Kasumi-1 (cell line): ENCODE measurements around the gene NR3C2.

Source experiments
- DNase-seq, 2 experiments: peaks; one replicate each; lab custom pipeline; 2025; lab: John Stamatoyannopoulos, UW

Gene NR3C2

DNA sequence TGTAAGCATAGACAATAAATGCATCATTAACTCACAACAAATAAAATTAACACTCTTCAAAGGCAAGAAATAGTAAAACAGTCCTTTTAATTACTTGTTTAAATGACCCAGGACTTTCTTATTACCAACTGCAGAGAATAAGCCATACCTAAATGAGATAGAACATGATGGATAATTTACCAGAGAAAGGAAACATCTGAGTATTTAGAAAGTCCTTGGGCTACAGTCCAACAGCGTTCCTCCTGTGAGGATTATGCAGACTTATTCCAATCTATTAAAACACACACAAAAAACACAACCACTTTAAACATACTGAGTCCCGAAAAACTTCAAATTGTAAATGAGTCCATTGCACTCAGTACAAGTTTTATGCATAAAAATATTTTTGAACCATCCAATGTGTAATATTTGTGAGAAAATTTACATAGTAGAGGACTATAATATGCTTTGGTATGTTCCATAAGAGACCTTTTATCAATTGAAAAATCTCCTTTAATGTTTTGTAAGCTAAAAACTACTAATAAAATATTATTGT, 129.2 kb downstream of the NR3C2 start:
- DNase-seq, result no peak

- DNase-seq, result no peak
These were observed 130.7 kb downstream of the NR3C2 start for GRCh38 chr4:148311526-148311925.

DNA sequence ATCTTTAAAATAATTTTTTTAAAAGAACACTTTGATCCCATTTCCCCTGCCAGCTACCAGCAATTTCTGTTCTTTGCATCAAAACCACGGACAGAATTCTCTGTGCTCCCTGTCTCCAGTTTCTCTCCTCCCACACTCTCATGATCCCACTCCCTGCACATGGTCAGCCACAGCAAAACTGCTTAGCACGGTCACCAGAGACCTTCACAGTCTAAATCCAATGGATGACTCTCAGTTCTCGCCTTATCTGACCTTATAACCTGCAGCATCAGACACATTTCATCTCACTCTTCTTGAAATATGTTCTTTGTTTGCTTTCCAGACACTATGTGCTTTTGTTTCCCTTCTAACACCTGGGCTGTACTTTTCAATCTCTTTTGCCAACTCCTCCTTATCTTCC, 131.5 kb downstream of the NR3C2 start:
- DNase-seq, result no peak

GRCh38 chr4:148305751-148306150, 136.5 kb downstream of the NR3C2 start:
- DNase-seq, result no peak

GRCh38 chr4:148302416-148302815, 139.8 kb downstream of the NR3C2 start:
- DNase-seq, result no peak

DNA sequence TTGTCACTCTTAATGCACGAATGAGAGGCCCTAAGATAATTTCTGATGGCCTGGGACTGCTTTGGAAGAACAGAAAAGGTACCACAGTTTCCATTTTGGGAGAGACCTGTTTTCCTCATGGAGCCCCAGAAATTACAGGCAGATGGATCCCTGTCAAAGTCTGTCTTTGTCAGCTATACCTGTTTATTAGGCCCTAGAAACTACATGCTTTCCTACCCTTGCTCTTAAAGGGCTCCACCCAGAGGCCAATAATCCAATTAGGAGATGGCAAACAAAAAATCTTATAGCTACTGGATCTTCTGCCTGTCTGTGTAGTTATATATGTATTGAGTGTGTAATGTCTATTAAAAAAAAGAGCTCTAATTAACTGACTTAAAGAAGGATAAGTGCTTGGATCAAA, 141.3 kb downstream of the NR3C2 start:
- no peak for DNase-seq

DNA sequence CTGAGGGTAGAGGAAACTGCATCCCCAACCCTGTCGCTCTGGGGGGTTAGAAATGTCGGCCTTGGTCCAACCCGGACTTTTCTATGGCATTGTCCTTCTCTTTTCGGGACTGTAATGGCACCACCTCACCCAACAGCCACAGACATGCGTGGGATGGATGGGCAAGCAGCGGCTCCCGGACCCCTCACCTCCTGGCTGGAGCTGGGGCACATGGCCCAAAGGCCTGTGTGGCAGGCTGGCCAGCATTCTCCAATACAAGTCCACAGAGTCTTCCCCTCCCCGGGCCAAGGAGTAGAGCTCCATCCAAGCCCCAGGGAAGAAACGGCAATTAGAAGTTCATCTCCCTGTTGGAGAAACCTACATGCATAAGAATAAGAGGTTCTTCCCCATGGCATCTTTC, 142.9 kb downstream of the NR3C2 start:
- no peak for DNase-seq

DNA sequence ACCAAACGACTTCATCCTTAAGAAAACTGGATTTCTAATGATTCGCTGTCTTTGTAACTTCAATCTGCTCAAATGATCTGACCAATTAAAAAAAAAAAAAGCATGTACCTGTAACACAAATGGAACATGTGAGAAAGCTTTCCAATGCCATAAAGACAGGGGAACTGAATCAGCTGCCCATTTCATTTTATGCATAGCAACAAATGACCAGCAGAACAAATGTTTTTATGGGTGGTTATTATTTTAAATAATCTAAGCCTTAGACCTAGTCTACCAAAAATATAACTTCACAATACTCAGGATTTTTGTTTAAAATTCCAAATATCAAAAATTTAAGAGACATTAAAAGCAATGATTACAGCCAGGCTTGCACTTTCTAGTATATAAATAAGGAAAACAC, 145.7 kb downstream of the NR3C2 start:
- DNase-seq, result no peak

GRCh38 chr4:148295642-148296041, 146.6 kb downstream of the NR3C2 start:
- DNase-seq, result no peak

DNA sequence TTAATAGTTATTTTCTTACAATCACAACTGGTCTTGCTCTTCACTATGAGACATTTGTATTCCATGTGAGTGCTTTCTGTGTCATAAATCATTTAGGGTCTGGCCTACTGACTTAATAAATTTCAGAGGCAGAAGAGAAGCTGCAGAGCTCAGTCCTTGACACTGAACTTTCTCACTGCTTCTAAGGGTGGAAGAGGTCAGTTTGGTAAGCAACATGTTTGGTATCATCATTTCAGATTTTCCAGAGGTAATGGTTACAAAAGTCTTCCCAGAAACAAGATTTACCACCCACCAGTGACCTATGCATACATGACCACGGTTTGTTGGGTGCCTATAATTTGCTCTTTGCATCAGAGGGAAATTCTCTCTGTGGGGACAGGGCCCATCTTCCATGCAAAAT, 148.6 kb downstream of the NR3C2 start:
- DNase-seq, result no peak

GRCh38 chr4:148292686-148293085, 149.5 kb downstream of the NR3C2 start:
- no peak for DNase-seq

DNA sequence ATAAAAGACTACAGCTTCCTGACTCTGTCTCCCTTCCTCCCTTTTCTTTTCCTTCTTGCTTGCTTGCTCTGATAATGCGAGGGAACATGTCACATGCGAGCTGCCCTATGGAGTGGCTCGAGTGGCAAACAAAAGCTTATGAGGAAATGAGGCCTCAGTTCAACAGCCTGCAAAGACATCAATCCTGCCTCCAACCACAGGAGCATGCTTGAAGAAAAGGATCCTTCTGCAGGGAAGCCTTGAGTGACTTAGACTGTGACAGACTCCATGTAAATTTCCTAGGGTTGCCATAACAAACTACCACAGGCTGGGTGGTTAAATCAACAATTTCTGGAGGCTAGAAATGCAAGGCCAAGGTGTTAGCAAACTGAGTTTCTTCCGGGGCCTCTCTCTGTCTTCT, 152.5 kb downstream of the NR3C2 start:
- no peak for DNase-seq

- DNase-seq, result no peak
These were observed 153.8 kb downstream of the NR3C2 start for GRCh38 chr4:148288448-148288847.

GRCh38 chr4:148287111-148287510, 155.1 kb downstream of the NR3C2 start:
- no peak for DNase-seq

DNA sequence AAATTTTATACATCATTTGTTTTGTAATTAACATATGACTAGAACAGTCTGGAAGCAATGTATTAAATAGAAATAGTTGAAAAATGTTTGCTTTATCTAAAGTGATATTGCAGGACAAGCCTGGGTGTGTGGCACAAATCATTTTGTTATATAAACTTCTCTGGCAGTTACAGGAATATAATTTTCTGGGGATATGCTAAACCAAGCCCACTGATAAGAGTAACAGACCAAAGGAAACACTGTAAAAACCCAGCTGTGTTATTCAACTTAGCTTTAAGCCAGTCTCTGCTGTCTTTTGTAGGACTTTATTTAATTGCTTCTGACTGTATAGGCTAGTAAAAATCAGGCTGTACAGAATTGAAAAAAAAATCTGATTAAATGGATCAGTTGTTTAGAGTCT, 156.2 kb downstream of the NR3C2 start:
- DNase-seq, result no peak

- DNase-seq, result no peak
These were observed 158.5 kb downstream of the NR3C2 start for GRCh38 chr4:148283665-148284064.

DNA sequence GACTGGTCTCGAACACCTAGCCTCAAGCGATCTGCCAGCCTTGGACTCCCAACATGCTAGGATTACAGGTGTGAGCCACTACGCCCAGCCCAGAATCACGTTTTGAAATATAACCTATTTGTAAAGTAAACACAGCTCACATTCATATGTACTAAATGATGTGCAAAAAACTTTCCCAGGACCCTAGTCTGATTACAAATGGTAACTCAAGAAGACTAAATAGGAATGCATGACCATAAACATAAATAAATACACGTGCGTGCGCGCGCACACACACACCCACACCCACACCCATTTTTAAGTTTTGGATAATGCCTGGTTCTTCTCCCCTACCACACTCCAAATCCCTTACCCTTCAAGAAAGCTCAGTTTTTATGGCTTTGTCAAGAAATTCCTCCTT, 163.9 kb downstream of the NR3C2 start:
- DNase-seq, result no peak

DNA sequence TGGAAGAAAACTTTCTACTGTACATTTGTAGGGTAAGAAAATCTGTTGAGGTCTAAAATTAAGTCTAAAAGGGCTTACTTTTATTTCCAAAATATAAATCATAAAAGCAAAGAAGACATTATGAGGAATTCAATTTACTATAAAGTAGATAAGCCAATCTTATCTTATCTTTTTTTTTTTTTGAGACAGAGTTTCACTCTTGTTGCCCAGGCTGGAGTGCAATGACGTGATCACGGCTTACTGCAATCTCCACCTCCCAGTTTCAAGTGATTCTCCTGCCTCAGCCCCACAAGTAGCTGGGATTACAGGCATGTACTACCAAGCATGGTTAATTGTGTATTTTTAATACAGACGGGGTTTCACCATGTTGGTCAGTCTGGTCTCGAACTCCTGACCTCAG, 166.9 kb downstream of the NR3C2 start:
- no peak for DNase-seq

- no peak for DNase-seq
These were observed 168.7 kb downstream of the NR3C2 start for GRCh38 chr4:148273501-148273986.

DNA sequence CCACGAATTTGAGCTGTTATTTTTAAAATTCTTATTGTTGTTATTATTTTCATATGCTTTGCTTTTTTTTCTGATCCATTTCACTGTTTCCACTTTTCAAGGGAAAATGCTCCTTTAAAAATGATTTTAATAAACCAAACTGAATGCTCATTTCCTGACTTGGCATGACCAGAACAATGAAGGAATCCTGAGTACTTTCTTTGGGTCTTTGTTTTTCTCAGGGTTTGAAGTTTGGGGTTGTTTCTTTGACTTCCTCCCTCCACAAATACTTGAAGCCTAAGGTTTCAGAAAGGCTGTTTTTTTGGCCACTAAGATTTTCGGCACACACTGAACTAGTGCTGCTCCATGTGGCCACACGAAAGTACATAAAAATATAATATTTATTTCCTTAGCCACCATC, 171.0 kb downstream of the NR3C2 start:
- no peak for DNase-seq

GRCh38 chr4:148270630-148271029, 171.6 kb downstream of the NR3C2 start:
- no peak for DNase-seq

- no peak for DNase-seq
These were observed 173.4 kb downstream of the NR3C2 start for GRCh38 chr4:148268835-148269234.

- DNase-seq, result no peak
These were observed 175.3 kb downstream of the NR3C2 start for GRCh38 chr4:148266921-148267320.

- DNase-seq, result no peak
These were observed 176.0 kb downstream of the NR3C2 start for GRCh38 chr4:148266240-148266639.

DNA sequence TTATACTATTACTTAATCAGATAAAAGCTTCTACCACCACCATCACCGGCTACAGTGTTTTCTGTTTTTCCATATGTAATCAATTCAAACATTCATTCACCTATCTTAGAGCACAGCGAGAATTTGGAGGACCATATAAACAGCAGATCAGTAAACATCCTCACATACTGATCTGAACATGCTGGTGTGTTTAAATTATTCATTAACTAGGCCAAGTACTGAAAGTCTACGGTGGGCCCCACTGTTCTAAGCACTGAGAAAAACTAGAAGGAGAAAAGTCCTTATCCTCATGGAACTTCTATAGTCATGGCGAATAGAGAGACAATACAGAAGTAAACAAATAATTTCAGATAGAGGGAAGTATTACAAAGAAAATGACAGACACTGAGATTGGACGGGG, 176.6 kb downstream of the NR3C2 start:
- DNase-seq, result no peak
